Endodermal cell (in vitro differentiated cells): ENCODE data around the gene CACNA1D. TPM values are rescaled to one million over a fixed set of nuclear protein-coding genes. Genes with fewer than 3 reads are reported as not detected.
"Not testable (repeated sequence)": the region's sequence is repeated elsewhere in the genome, so short reads cannot be mapped to it uniquely, and the experiment has no call there.

Experiments used
- DNase-seq: peaks from one replicate; pipeline ENCODE4 v3.0.0-alpha.2; 2017
- H3K27ac ChIP-seq: 2 replicates; pipeline ENCODE4 v1.5.1; 2013; ENCODE audit warnings: mild to moderate bottlenecking, low read depth, low read length, moderate library complexity
- H3K27me3 ChIP-seq: 2 replicates; pipeline ENCODE4 v1.6.1; 2013; ENCODE audit warnings: mild to moderate bottlenecking, low read length, moderate library complexity; ENCODE audit not compliant: insufficient read depth, control insufficient read depth, poor library complexity, severe bottlenecking
- H3K36me3 ChIP-seq: 2 replicates; pipeline ENCODE4 v1.7.0; 2013; ENCODE audit warnings: mild to moderate bottlenecking, low read length, moderate library complexity; ENCODE audit not compliant: control insufficient read depth, insufficient read depth
- H3K4me1 ChIP-seq: one replicate; pipeline ENCODE4 v1.7.0; 2013; ENCODE audit warnings: low read length; ENCODE audit not compliant: control insufficient read depth, insufficient read depth
- H3K4me3 ChIP-seq: 2 replicates; pipeline ENCODE4 v1.5.1; 2013; ENCODE audit warnings: mild to moderate bottlenecking, low read length, moderate library complexity
- H3K9ac ChIP-seq: 2 replicates; pipeline ENCODE4 v1.6.1; 2013; ENCODE audit warnings: mild to moderate bottlenecking, low read length, moderate library complexity; ENCODE audit not compliant: poor library complexity, severe bottlenecking; ENCODE audit errors: extremely low read depth
- H3K9me3 ChIP-seq: 2 replicates; pipeline ENCODE4 v1.6.1; 2013; ENCODE audit warnings: mild to moderate bottlenecking, low read length, moderate library complexity; ENCODE audit not compliant: control insufficient read depth
- H3K27ac Mint-ChIP-seq: 2 replicates; pipeline ENCODE4 v1.8.0; 2020; ENCODE audit warnings: mixed read lengths
- H3K27me3 Mint-ChIP-seq: 2 replicates; pipeline ENCODE4 v1.8.0; 2021; ENCODE audit warnings: mild to moderate bottlenecking, mixed read lengths; ENCODE audit not compliant: insufficient read depth
- H3K36me3 Mint-ChIP-seq: 2 replicates; pipeline ENCODE4 v1.8.0; 2020; ENCODE audit warnings: low read depth, mixed read lengths
- H3K4me1 Mint-ChIP-seq: 2 replicates; pipeline ENCODE4 v1.8.0; 2020; ENCODE audit warnings: mixed read lengths
- H3K4me3 Mint-ChIP-seq: 2 replicates; pipeline ENCODE4 v1.8.0; 2020; ENCODE audit warnings: mild to moderate bottlenecking, moderate library complexity, mixed read lengths
- H3K9me3 Mint-ChIP-seq: 2 replicates; pipeline ENCODE4 v1.8.0; 2020; ENCODE audit warnings: mild to moderate bottlenecking, mixed read lengths
- WGBS, 2 experiments: methylation state at CpG; one replicate each; pipeline versions ENCODE4 v1.1.5 to v1.1.7; 2013; ENCODE audit warnings: missing lambda C conversion rate in 2 of 2, mixed read lengths in 1 of 2; ENCODE audit not compliant: insufficient coverage in 1 of 2, insufficient read length in 1 of 2; 5-methylcytosine and 5-hydroxymethylcytosine counted together
- total RNA-seq, 2 donors: library from RNA; stranded (reverse); fragmentation: NEBNext Ultra II Directional in 1 of 2; extraction: Animal tissue kit (Norgen Biotek cat#: 25700) in 1 of 2; gene quantifications; 2 replicates in 1 of 2; 3 replicates in 1 of 2; pipeline ENCODE4 v1.2.1, GENCODE V29; 2021
- TF ChIP-seq, protein P1 (sequence below): fragments of 200-600 bp; sonication (generic); conservative IDR thresholded peaks from 2 replicates; pipeline ENCODE4 v1.5.0; 2021; ENCODE audit warnings: antibody characterized with exemption, mild to moderate bottlenecking

The CACNA1D gene
- total RNA-seq, 2 donors from 2014 or later: 2.2 to 3.8 TPM

DNA sequence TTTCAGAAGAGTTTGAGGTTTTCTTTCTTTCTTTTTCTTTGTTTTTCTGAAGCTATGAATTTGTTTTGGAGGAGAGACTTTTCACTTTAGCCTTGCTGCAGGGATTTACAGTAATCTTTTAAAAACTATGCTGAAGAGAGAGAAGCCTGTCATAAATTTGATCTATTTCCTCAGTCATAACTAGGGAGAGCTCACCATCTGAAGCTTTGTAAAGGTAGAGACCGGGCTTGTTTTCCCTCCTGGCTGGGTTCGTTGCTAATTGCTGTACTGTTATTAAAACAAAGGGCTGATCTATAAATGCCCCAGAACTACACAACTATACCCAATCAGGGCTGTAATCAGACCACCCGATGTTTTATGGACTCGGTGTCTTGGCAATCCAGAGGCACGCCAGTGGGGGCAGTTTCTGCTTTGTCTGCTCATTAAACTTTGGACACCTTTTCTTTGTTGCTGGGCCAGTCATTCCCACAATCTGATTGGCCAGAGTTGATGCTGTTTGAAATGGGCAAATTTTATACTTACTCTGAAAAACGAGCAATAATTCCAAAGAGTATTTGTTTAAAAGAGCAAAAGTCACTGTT is 164.3 kb downstream of the CACNA1D start:
- Histone ChIP-seq H3K4me1 (no peaks in the 10 kb centered on the region), H3K36me3 (no peaks in the 10 kb centered on the region), H3K27ac (no peak overlapping the region), H3K9ac (no peak overlapping the region), H3K27me3 (no peaks in the 10 kb centered on the region), H3K4me3 (no peak overlapping the region), H3K9me3 (peaks cover 8% of the 10 kb centered on the region)
- Mint-ChIP-seq H3K36me3 (no peaks in the 10 kb centered on the region), H3K27ac (no peak overlapping the region), H3K27me3 (peaks cover 3% of the 10 kb centered on the region), H3K9me3 (peaks cover 18% of the 10 kb centered on the region), H3K4me3 (no peak overlapping the region), H3K4me1 (no peaks in the 10 kb centered on the region)
- no peak for DNase-seq
- TF ChIP-seq, protein P1, sequence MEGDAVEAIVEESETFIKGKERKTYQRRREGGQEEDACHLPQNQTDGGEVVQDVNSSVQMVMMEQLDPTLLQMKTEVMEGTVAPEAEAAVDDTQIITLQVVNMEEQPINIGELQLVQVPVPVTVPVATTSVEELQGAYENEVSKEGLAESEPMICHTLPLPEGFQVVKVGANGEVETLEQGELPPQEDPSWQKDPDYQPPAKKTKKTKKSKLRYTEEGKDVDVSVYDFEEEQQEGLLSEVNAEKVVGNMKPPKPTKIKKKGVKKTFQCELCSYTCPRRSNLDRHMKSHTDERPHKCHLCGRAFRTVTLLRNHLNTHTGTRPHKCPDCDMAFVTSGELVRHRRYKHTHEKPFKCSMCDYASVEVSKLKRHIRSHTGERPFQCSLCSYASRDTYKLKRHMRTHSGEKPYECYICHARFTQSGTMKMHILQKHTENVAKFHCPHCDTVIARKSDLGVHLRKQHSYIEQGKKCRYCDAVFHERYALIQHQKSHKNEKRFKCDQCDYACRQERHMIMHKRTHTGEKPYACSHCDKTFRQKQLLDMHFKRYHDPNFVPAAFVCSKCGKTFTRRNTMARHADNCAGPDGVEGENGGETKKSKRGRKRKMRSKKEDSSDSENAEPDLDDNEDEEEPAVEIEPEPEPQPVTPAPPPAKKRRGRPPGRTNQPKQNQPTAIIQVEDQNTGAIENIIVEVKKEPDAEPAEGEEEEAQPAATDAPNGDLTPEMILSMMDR: no peak
- WGBS, 2 experiments: 89 to 91% methylated on average over 5 to 6 of the region's 6 CpGs

DNA sequence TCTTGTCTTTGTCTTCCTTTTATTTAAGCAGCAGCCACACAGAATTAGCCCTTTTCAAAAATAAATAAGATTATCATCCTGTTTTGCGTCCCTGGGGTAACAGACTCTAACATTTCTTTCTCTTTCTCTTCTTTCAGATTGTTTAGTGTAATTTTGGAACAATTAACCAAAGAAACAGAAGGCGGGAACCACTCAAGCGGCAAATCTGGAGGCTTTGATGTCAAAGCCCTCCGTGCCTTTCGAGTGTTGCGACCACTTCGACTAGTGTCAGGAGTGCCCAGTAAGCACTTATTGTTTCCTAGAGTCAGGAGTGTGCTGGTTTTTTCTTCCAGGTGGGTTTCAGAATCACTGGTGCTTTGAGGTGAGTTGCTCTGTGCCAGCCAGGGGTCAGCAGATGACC is 165.6 kb downstream of the CACNA1D start:
- TF ChIP-seq, protein P1: no peak
- peaks cover 13% of the 10 kb centered on the region for H3K9me3 Mint-ChIP-seq
- Histone ChIP-seq H3K9me3 (no peaks in the 10 kb centered on the region), H3K4me1 (no peaks in the 10 kb centered on the region), H3K27me3 (no peaks in the 10 kb centered on the region), H3K4me3 (no peak overlapping the region), H3K9ac (no peak overlapping the region), H3K36me3 (no peaks in the 10 kb centered on the region), H3K27ac (no peak overlapping the region)
- no peak overlapping the region for H3K27ac Mint-ChIP-seq
- H3K27me3 Mint-ChIP-seq: peaks cover 3% of the 10 kb centered on the region
- WGBS, 2 experiments: 94 to 95% methylated on average over 7 of the region's 7 CpGs
- no peaks in the 10 kb centered on the region for H3K4me1 Mint-ChIP-seq
- DNase-seq: no peak
- H3K36me3 Mint-ChIP-seq: no peaks in the 10 kb centered on the region
- no peak overlapping the region for H3K4me3 Mint-ChIP-seq

DNA sequence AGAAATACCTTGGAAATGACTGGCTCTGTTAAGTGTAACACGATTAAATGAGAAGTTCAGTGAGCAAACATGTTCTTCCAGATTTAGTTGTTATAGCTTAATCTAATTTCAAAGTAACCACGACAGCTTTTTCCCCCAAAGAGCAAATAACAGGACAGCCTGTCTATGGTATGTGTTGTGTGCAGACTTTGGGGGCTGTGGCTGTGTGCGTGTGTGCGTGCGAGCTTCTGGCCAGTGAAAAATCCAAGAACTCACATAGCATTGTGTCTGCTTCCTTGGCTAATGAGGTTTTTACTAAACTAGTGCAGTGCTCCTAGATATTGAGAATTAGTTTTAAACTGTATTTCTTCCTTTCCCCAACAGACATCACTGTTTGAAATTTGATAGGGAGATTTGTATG is 167.1 kb downstream of the CACNA1D start:
- peaks cover 8% of the 10 kb centered on the region for H3K27me3 ChIP-seq
- no peaks in the 10 kb centered on the region for H3K4me1 ChIP-seq
- no peaks in the 10 kb centered on the region for H3K36me3 Mint-ChIP-seq
- H3K27ac ChIP-seq: no peak overlapping the region
- H3K27ac Mint-ChIP-seq: no peak overlapping the region
- TF ChIP-seq, protein P1: no peak
- H3K9ac ChIP-seq: no peak overlapping the region
- no peak overlapping the region for H3K4me3 Mint-ChIP-seq
- H3K9me3 Mint-ChIP-seq: peaks cover 10% of the 10 kb centered on the region
- no peaks in the 10 kb centered on the region for H3K9me3 ChIP-seq
- WGBS, 2 experiments: 94 to 100% methylated on average over 1 to 5 of the region's 5 CpGs
- peaks cover 3% of the 10 kb centered on the region for H3K27me3 Mint-ChIP-seq
- H3K4me1 Mint-ChIP-seq: no peaks in the 10 kb centered on the region
- DNase-seq: no peak
- no peak overlapping the region for H3K4me3 ChIP-seq
- no peaks in the 10 kb centered on the region for H3K36me3 ChIP-seq

DNA sequence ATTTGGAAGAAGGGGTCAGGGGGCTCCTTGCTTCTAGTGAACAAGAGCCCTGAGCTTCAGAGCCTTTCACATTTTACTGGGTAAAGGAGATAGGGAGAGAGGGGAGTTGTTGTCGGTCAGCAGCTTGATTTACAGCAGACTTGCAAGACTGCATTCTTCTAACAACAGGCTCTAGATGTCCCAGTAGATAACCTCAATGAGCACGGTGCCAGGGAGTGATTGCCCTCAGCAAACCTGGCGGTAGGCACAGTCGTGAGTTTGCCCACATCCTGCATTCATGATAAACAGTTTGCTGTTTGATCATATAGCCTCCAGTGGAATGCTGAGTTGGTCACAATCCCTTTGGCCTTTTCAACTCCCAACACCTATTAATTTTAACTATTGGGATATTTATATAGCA is 170.4 kb downstream of the CACNA1D start:
- H3K36me3 ChIP-seq, H3K4me3 ChIP-seq, H3K9ac ChIP-seq, H3K27ac Mint-ChIP-seq, H3K27ac ChIP-seq, H3K9me3 ChIP-seq, H3K36me3 Mint-ChIP-seq, DNase-seq, H3K4me1 Mint-ChIP-seq, H3K4me3 Mint-ChIP-seq, H3K27me3 Mint-ChIP-seq, H3K4me1 ChIP-seq: not testable (repeated sequence)
- WGBS, 2 experiments: 90 to 93% methylated on average over 2 to 4 of the region's 4 CpGs
- peaks cover 10% of the 10 kb centered on the region for H3K9me3 Mint-ChIP-seq
- H3K27me3 ChIP-seq: peaks cover 13% of the 10 kb centered on the region
